Measurements from ENCODE around the gene HSP90AB1.

- TF ChIP-seq CTCF (IDR thresholded peaks at IDR 0.05), result no peak
- TF ChIP-seq POLR2A (IDR thresholded peaks at IDR 0.05), result no peak
These were observed 23.1 kb downstream of the HSP90AB1 start, which contains the start of gene TMEM151B for GRCh38 chr6:44269921-44270525.
